Fibroblast of the aortic adventitia (primary cell): Measurements from ENCODE around the gene TOMM22. TPM values are rescaled to one million over a fixed set of nuclear protein-coding genes. Genes with fewer than 3 reads are reported as not detected.

Experiments
- DNase-seq: peaks from one replicate; pipeline ENCODE4 v3.0.0-alpha.2; 2010; ENCODE audit warnings: low read depth
- H3K4me3 ChIP-seq: 2 replicates; pipeline ENCODE4 v1.5.1; 2011; ENCODE audit warnings: low read depth, mild to moderate bottlenecking, control low read depth, low read length, moderate library complexity
- CTCF ChIP-seq: IDR thresholded peaks from 2 replicates; pipeline ENCODE4 v1.5.1; 2011; ENCODE audit warnings: mild to moderate bottlenecking, low read length, control low read depth, inconsistent platforms; ENCODE audit not compliant: insufficient read depth
- total RNA-seq: library from RNA; depleted of rRNA; stranded (reverse); fragments of >200 nt; gene quantifications from 2 replicates; pipeline ENCODE4 v1.2.3, GENCODE V29; 2012; ENCODE audit warnings: low replicate concordance

The TOMM22 gene
- total RNA-seq, 1 donor, result 70.4 TPM

GRCh38 chr22:38720350-38720749 is 38.6 kb downstream of the TOMM22 start:
- no peak for TF ChIP-seq CTCF
- no peak for DNase-seq
- no peak overlapping the region for H3K4me3 ChIP-seq

- no peak for TF ChIP-seq CTCF
- no peak for DNase-seq
- no peak overlapping the region for H3K4me3 ChIP-seq
Observed at GRCh38 chr22:38721551-38721950, 39.8 kb downstream of the TOMM22 start.

GRCh38 chr22:38724176-38724575 is 42.4 kb downstream of the TOMM22 start:
- TF ChIP-seq CTCF, result no peak
- DNase-seq, result no peak
- H3K4me3 ChIP-seq, result no peak overlapping the region

- TF ChIP-seq CTCF, result peak; percentile 54
- H3K4me3 ChIP-seq, result no peak overlapping the region
- DNase-seq, result peak; percentile 36
Observed at GRCh38 chr22:38724926-38725571, 43.3 kb downstream of the TOMM22 start.

GRCh38 chr22:38725900-38726655 is 44.3 kb downstream of the TOMM22 start:
- TF ChIP-seq CTCF, result no peak
- no peak for DNase-seq
- no peak overlapping the region for H3K4me3 ChIP-seq

- no peak for DNase-seq
- H3K4me3 ChIP-seq, result no peak overlapping the region
- no peak for TF ChIP-seq CTCF
Observed at GRCh38 chr22:38727123-38727522, 45.4 kb downstream of the TOMM22 start.
